ENCODE results near the gene TCEANC2.

TCEANC2 gene

GRCh38 chr1:54105080-54105479 is 51.7 kb downstream of the TCEANC2 start:
- Mint-ChIP-seq H3K9me3 (no peaks in the 10 kb centered on the region), H3K4me3 (no peak overlapping the region), H3K27ac (no peak overlapping the region), H3K36me3 (ENCODE audit: low read depth) (peaks cover 11% of the 10 kb centered on the region), H3K4me1 (no peaks in the 10 kb centered on the region), H3K27me3 (ENCODE audit: low read depth) (peaks cover 3% of the 10 kb centered on the region)
- no peak for TF ChIP-seq CTCF (IDR thresholded peaks at IDR 0.05; ENCODE audit: unreplicated experiment in 3 of 3)

GRCh38 chr1:54105736-54106269 is 52.4 kb downstream of the TCEANC2 start:
- H3K4me1 Mint-ChIP-seq = no peaks in the 10 kb centered on the region
- H3K4me3 Mint-ChIP-seq = no peak overlapping the region
- no peak for TF ChIP-seq CTCF (IDR thresholded peaks at IDR 0.05; ENCODE audit: unreplicated experiment in 3 of 3)
- no peaks in the 10 kb centered on the region for H3K9me3 Mint-ChIP-seq
- peaks cover 8% of the 10 kb centered on the region for H3K36me3 Mint-ChIP-seq (ENCODE audit: low read depth)
- peaks cover 3% of the 10 kb centered on the region for H3K27me3 Mint-ChIP-seq (ENCODE audit: low read depth)
- H3K27ac Mint-ChIP-seq = no peak overlapping the region

DNA sequence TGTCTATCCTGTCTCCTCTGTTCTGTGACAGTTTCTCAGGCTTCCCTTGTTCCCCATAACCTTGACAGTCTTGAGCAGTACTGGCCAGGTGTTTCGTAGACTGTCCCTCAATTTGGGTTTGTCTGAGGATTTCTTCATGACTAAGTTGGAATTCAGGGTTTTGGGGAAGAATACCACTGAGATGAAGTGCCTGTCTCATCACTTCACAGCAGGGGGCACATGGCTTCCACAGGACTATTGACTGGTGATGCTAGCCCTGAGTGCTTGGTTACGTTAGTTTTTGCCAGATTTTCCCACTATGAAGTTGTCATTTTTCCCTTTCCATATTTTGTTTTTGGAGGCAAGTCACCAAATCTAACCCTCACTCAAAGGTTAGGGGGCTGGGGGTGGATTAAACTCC is 53.7 kb downstream of the TCEANC2 start:
- H3K9me3 Mint-ChIP-seq = no peaks in the 10 kb centered on the region
- no peak for TF ChIP-seq CTCF (IDR thresholded peaks at IDR 0.05; ENCODE audit: unreplicated experiment in 3 of 3)
- H3K27ac Mint-ChIP-seq = no peak overlapping the region
- no peak overlapping the region for H3K4me3 Mint-ChIP-seq
- H3K27me3 Mint-ChIP-seq (ENCODE audit: low read depth) = peaks cover 3% of the 10 kb centered on the region
- no peaks in the 10 kb centered on the region for H3K4me1 Mint-ChIP-seq
- H3K36me3 Mint-ChIP-seq (ENCODE audit: low read depth) = peaks cover 8% of the 10 kb centered on the region

DNA sequence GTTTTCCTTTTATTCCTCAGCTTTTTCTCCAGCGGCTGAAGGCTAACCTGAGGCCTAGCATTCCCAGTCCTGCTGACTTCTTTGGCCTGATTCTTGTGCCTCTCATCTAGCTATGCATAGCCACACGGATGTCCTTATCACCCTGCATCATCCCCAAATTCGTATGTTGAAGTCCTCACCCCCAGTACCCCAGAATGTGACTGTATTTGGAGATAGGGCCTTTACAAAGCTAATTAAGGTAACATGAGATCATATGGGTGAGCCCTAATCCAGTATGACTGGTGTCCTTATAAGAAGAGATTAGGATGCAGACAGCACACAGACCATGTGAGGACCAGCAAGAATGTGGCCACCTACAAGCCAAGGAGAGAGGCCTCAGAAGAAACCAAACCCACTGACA is 54.7 kb downstream of the TCEANC2 start:
- H3K36me3 Mint-ChIP-seq (ENCODE audit: low read depth) = peaks cover 2% of the 10 kb centered on the region
- no peak for TF ChIP-seq CTCF (IDR thresholded peaks at IDR 0.05; ENCODE audit: unreplicated experiment in 3 of 3)
- peaks cover 3% of the 10 kb centered on the region for H3K27me3 Mint-ChIP-seq (ENCODE audit: low read depth)
- H3K27ac Mint-ChIP-seq = no peak overlapping the region
- H3K9me3 Mint-ChIP-seq = no peaks in the 10 kb centered on the region
- H3K4me1 Mint-ChIP-seq = peaks cover 5% of the 10 kb centered on the region
- no peak overlapping the region for H3K4me3 Mint-ChIP-seq

DNA sequence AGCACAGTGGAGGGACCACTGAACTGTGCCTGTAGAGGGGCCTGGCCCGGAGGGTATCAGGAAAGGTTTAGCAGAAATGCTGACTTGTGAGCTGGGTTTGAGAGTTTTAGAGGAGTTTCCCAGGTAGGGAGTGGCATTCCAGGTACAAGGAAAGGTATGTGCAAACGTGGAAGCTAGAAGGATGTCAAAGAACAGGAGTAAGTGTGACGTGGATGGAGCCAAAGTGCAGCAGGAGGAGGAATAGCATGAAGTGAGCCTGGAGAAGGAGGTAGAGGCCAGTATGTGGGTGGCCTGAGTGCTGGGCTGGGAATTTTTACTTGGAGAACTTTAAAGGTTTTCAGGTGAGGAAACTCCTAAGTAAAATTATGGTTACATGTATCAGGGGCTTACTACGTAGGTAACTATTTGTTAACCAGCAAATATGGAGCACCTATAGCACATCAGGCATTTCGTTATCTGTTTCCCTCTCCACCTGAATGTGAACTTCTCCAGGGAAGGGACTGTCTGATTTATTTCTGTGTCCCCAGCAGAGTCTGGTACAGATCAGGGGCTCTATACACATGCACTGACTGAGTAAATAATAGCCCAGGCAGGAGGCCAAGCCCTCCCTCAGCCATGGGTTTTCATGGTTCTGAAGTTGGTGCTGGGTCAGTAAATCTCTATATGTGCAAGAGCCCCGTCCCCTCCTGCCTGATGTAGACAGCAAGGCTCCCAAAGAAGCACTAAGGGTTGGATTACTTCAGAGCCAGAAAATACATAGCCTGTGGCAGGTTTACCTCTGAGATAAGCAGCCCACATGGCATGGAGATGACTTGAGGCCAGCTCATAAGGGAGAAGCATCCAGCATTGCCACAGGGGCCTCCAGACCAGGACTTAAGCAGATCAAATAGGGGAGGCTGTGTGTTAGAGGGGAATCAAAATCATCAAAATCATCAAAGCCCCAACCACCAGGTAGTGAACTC is 56.0 kb downstream of the TCEANC2 start:
- Mint-ChIP-seq H3K4me3 (no peak overlapping the region), H3K27ac (peak overlapping the region in 1 of 3 experiments; percentile 14), H3K4me1 (peaks cover 9% of the 10 kb centered on the region), H3K9me3 (no peaks in the 10 kb centered on the region), H3K27me3 (ENCODE audit: low read depth) (peaks cover 3% of the 10 kb centered on the region), H3K36me3 (ENCODE audit: low read depth) (no peaks in the 10 kb centered on the region)
- TF ChIP-seq CTCF (IDR thresholded peaks at IDR 0.05; ENCODE audit: unreplicated experiment in 3 of 3) = no peak

All from nephron (organoid).